ENCODE measurements around the gene FRZB. TPM values are rescaled to one million over a fixed set of nuclear protein-coding genes. Genes with fewer than 3 reads are reported as not detected.

The FRZB gene
- total and polyA plus RNA-seq, 2 of the 13 experiments (the other 11 are each of a cell fraction or from before 2014, with no cell fraction given), result 0.04 to 1.2 TPM

DNA sequence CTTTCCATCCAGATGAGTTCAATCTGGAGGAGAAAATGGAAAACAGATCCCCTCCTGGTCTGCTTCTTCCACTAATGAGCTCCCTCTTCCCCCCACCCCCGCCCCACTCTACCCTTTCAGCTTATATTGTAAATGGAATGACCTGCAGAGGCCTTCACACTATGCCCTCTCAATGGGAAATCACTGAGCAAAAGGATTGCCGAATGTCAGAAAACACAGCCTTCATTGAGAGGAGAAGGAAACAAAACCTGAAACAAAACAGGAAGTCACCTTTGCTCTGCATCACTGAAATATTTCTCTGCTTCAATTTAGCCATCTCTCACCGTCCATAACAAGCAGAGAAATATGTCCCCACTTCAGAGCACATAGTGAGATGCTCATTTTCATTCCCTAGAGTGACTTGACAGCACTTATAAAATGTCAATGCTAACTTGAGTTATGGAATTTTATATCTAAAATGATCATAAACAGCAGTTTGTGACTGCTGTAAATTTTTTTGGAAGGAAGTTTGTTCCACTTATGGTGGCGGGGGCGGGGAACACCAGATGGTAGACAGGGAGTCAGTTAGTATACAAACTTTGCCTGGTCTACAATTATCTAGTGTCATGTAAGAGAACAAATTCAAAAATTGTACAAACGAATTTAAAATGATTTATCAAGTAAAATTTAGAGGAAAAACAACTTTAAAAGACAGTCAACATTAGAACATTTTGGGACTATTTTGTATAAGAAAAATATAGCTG lies 1.8 kb upstream of the FRZB start:
- Histone ChIP-seq H3K9ac (ENCODE audit: insufficient read depth, low read depth, low read length) (0 out of 2 replicates have a peak overlapping the region, but pooled peaks have one; percentile 51), H3K27ac (ENCODE audit: extremely low read length, insufficient read depth, low read length) (peak overlapping the region; percentile 14), H3K4me3 (replicated peaks in 1 of 3; ENCODE audit: insufficient read depth in 1 of 3, low read depth in 2 of 3, low read length in 3 of 3) (peak overlapping the region; percentile 42 to 68 (median 60); a peak in 4 of 6 replicates), H3K4me1 (ENCODE audit: insufficient read depth, low read length) (peaks cover 34% of the 10 kb centered on the region), H3K4me2 (ENCODE audit: low read depth, low read length) (peak overlapping the region; percentile 76), H2AFZ (ENCODE audit: low read length) (peak overlapping the region; percentile 53), H3K27me3 (ENCODE audit: control insufficient read depth in 1 of 2, insufficient read depth in 2 of 2, low read length in 2 of 2) (peaks cover 3 to 20% of the 10 kb centered on the region in 2 experiments; a peak in 2 of 5 replicates), H3K36me3 (replicated peaks in 1 of 2; ENCODE audit: control insufficient read depth in 1 of 2, insufficient read depth in 2 of 2, low read length in 2 of 2) (no peaks in the 10 kb centered on the region), H3K9me3 (ENCODE audit: low read length) (no peaks in the 10 kb centered on the region), H3K79me2 (ENCODE audit: insufficient read depth, low read length) (no peaks in the 10 kb centered on the region), H4K20me1 (ENCODE audit: insufficient read depth, low read length) (no peaks in the 10 kb centered on the region)
- no TSS peak for BruUV-seq (replicated peaks)
- 23% methylated on average over 6 of the region's 6 CpGs for WGBS (ENCODE audit: low lambda C conversion rate)
- ChIA-PET CTCF (ENCODE audit: low intra/inter-chr PET ratio, low total read pairs) (no interaction called here), POLR2A (no interaction called here)
- ATAC-seq (peak; percentile 30), DNase-seq (ENCODE audit: low spot score) (peak; percentile 80), FAIRE-seq (peak; percentile 26)
- in situ Hi-C loops (cut with HindIII; ENCODE audit: extremely low pct_ligation_motif_present, low pct_unique_long_range_greater_than_20kb) (no loop called here), intact Hi-C loops (cut with micrococcal nuclease; ENCODE audit: unreplicated experiment) (loop anchor here (5.0 kb wide), 1 partner anchor 44 kb away; no protein-coding TSS in a partner anchor)
- TF ChIP-seq ZFX (CRISPR knock-in tag; IDR thresholded peaks at IDR 0.05; ENCODE audit: low read depth), result peak; percentile 31; the same call in 1 of the 2 replicates
- TF ChIP-seq, protein P1, sequence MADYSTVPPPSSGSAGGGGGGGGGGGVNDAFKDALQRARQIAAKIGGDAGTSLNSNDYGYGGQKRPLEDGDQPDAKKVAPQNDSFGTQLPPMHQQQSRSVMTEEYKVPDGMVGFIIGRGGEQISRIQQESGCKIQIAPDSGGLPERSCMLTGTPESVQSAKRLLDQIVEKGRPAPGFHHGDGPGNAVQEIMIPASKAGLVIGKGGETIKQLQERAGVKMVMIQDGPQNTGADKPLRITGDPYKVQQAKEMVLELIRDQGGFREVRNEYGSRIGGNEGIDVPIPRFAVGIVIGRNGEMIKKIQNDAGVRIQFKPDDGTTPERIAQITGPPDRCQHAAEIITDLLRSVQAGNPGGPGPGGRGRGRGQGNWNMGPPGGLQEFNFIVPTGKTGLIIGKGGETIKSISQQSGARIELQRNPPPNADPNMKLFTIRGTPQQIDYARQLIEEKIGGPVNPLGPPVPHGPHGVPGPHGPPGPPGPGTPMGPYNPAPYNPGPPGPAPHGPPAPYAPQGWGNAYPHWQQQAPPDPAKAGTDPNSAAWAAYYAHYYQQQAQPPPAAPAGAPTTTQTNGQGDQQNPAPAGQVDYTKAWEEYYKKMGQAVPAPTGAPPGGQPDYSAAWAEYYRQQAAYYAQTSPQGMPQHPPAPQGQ (CRISPR knock-in tag; IDR thresholded peaks at IDR 0.05; ENCODE audit: borderline replicate concordance), result no peak
- no peak for TF ChIP-seq BRD4 (CRISPR knock-in tag; IDR thresholded peaks at IDR 0.05)
- TF ChIP-seq EEA1 (CRISPR knock-in tag; IDR thresholded peaks at IDR 0.05; ENCODE audit: borderline replicate concordance), result no peak
- peak; percentile 18; the same call in 1 of the 2 replicates for TF ChIP-seq NFIC (IDR thresholded peaks at IDR 0.05; ENCODE audit: low read length)
- 0 out of 2 replicates have a peak, but pooled peaks have one; percentile 39 for TF ChIP-seq SSRP1 (CRISPR knock-in tag; IDR thresholded peaks at IDR 0.05)
- TF ChIP-seq ZNF670 (CRISPR knock-in tag; IDR thresholded peaks at IDR 0.05; ENCODE audit: borderline replicate concordance), result no peak
- no peak for TF ChIP-seq ZNF552 (CRISPR knock-in tag; IDR thresholded peaks at IDR 0.05; ENCODE audit: borderline replicate concordance)
- peak; percentile 85 for TF ChIP-seq PPARG (CRISPR knock-in tag; conservative IDR thresholded peaks at IDR 0.05)
- no peak for TF ChIP-seq KAT8 (CRISPR knock-in tag; IDR thresholded peaks at IDR 0.05)
- TF ChIP-seq TEAD3 (CRISPR knock-in tag; optimal IDR thresholded peaks at IDR 0.05; ENCODE audit: borderline replicate concordance), result peak; percentile 22
- TF ChIP-seq, protein P2, sequence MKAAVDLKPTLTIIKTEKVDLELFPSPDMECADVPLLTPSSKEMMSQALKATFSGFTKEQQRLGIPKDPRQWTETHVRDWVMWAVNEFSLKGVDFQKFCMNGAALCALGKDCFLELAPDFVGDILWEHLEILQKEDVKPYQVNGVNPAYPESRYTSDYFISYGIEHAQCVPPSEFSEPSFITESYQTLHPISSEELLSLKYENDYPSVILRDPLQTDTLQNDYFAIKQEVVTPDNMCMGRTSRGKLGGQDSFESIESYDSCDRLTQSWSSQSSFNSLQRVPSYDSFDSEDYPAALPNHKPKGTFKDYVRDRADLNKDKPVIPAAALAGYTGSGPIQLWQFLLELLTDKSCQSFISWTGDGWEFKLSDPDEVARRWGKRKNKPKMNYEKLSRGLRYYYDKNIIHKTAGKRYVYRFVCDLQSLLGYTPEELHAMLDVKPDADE (CRISPR knock-in tag; IDR thresholded peaks at IDR 0.05), result no peak
- no peak for TF ChIP-seq SATB2 (CRISPR knock-in tag; IDR thresholded peaks at IDR 0.05)
- no peak for TF ChIP-seq ZSCAN20 (CRISPR knock-in tag; IDR thresholded peaks at IDR 0.05; ENCODE audit: borderline replicate concordance)
- peak; percentile 54; the same call in 1 of the 2 replicates for TF ChIP-seq ETV5 (CRISPR knock-in tag; IDR thresholded peaks at IDR 0.05; ENCODE audit: borderline replicate concordance)
- no peak for TF ChIP-seq ZNF160 (CRISPR knock-in tag; IDR thresholded peaks at IDR 0.05)
- 0 out of 2 replicates have a peak, but pooled peaks have one; percentile 46 for TF ChIP-seq TGIF2 (CRISPR knock-in tag; IDR thresholded peaks at IDR 0.05)
- peak; percentile 37; the same call in 1 of the 2 replicates for TF ChIP-seq FOXO1 (CRISPR knock-in tag; IDR thresholded peaks at IDR 0.05)
- TF ChIP-seq GTF3A (CRISPR knock-in tag; conservative IDR thresholded peaks at IDR 0.05), result no peak
- TF ChIP-seq TMF1 (CRISPR knock-in tag; IDR thresholded peaks at IDR 0.05; ENCODE audit: low read depth), result no peak
- peak; percentile 63 for TF ChIP-seq ELF3 (CRISPR knock-in tag; IDR thresholded peaks at IDR 0.05)
- no peak for TF ChIP-seq GABPA (IDR thresholded peaks at IDR 0.05; ENCODE audit: low read depth, low read length)
- TF ChIP-seq GABPA (CRISPR knock-in tag; IDR thresholded peaks at IDR 0.05; ENCODE audit: low read depth), result peak; percentile 50; the same call in 1 of the 2 replicates
- TF ChIP-seq SIN3B (IDR thresholded peaks at IDR 0.05; ENCODE audit: low read length), result no peak

Measured in HepG2 (cell line).